Measurements from ENCODE around the gene CBLN3.

DNA sequence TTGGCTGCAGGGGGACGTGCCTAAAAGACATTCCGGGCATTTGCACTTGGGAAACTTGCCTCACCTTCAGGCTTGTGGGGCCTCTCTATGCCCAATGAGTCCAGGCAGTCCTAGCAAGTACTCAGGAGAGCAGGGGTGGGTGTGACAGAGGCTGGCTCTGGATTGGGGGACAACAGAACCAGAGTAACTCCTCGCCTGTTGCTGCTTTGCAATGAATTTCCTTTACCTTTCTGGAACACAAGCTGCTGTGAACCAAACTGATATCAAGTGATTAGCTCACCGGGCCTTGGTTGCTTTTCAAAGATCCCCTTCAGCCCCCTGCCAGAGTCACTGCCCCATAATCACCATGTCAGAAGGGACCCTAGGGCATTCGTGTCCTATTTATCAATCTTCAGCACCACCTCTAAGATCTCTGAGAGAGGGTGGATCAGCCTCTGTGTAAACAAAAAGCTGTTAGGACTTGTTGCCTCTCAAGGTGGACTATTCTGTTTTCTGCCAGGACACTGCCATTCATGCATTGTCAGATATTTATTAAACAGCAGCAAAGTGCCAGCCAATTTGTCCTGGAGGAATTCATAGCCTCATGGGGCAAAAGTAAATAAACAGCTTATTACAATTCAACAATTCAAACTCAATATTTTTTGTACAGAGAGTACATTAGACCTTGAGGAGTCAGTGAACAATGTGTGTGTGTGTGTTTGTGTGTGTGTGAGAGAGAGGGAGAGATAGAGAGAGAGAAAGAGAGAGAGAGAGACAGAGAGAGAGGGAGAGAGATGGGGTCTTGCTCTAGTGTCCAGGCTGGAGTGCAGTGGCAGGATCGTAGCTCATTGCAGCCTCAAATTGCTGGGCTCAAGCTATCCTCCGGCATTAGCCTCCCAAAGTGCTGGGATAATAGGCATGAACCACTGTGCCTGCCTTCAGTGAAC is 50.2 kb downstream of the CBLN3 start:
- TF ChIP-seq POLR2A (IDR thresholded peaks at IDR 0.05), result no peak
- TF ChIP-seq CTCF (IDR thresholded peaks at IDR 0.05), result no peak
- TF ChIP-seq EP300 (IDR thresholded peaks at IDR 0.05), result no peak
